BE2C (cell line): Measurements from ENCODE around the gene TMBIM6.

Experiments used
- DNase-seq: peaks from one replicate; pipeline ENCODE4 v3.0.0-alpha.2; 2020
- H3K27me3 ChIP-seq: fragments of 250-450 bp; sonication (Bioruptor Pico); 2 replicates; pipeline ENCODE4 v1.5.1; 2020; ENCODE audit warnings: mild to moderate bottlenecking
- H3K36me3 ChIP-seq: fragments of 250-450 bp; sonication (Bioruptor Pico); 2 replicates; pipeline ENCODE4 v1.5.1; 2020; ENCODE audit warnings: mild to moderate bottlenecking
- H3K4me1 ChIP-seq: fragments of 250-450 bp; sonication (Bioruptor Pico); 2 replicates; pipeline ENCODE4 v1.5.1; 2020
- H3K4me3 ChIP-seq: 2 replicates; pipeline ENCODE4 v1.5.1; 2011; ENCODE audit warnings: low read depth, low read length
- H3K9me3 ChIP-seq: fragments of 250-450 bp; sonication (Bioruptor Pico); 2 replicates; pipeline ENCODE4 v1.5.1; 2020
- CTCF ChIP-seq: IDR thresholded peaks from 2 replicates; pipeline ENCODE4 v1.5.1; 2012; ENCODE audit warnings: mild to moderate bottlenecking, low read depth, low read length

The TMBIM6 gene

GRCh38 chr12:49798248-49798647, 56.9 kb downstream of the TMBIM6 start:
- H3K9me3 ChIP-seq: no peaks in the 10 kb centered on the region
- H3K4me1 ChIP-seq: no peaks in the 10 kb centered on the region
- no peak overlapping the region for H3K4me3 ChIP-seq
- DNase-seq: no peak
- H3K27me3 ChIP-seq: no peaks in the 10 kb centered on the region
- peaks cover 28% of the 10 kb centered on the region for H3K36me3 ChIP-seq
- TF ChIP-seq CTCF: no peak

DNA sequence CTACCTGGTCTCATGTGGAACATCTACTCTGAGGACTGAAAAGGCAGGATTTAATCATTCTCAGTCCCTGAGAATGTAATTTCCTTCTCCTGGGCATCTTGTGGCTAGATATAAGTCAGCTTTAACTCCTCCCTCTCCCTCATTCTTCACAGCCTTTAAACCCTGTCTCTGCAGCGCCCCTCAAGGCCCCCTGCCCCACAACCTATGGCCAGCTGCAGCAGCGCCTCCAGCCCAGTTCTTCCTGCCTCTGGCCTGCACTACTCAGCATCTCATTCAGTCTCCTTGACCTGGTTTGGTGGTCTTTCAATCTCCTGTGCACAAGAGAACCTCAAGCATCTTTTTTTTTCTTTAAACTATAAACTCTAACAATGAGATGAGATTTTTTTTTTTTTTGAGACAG, 57.6 kb downstream of the TMBIM6 start:
- TF ChIP-seq CTCF: no peak
- no peaks in the 10 kb centered on the region for H3K4me1 ChIP-seq
- H3K27me3 ChIP-seq: no peaks in the 10 kb centered on the region
- no peaks in the 10 kb centered on the region for H3K9me3 ChIP-seq
- H3K4me3 ChIP-seq: no peak overlapping the region
- no peak for DNase-seq
- H3K36me3 ChIP-seq: peaks cover 28% of the 10 kb centered on the region

DNA sequence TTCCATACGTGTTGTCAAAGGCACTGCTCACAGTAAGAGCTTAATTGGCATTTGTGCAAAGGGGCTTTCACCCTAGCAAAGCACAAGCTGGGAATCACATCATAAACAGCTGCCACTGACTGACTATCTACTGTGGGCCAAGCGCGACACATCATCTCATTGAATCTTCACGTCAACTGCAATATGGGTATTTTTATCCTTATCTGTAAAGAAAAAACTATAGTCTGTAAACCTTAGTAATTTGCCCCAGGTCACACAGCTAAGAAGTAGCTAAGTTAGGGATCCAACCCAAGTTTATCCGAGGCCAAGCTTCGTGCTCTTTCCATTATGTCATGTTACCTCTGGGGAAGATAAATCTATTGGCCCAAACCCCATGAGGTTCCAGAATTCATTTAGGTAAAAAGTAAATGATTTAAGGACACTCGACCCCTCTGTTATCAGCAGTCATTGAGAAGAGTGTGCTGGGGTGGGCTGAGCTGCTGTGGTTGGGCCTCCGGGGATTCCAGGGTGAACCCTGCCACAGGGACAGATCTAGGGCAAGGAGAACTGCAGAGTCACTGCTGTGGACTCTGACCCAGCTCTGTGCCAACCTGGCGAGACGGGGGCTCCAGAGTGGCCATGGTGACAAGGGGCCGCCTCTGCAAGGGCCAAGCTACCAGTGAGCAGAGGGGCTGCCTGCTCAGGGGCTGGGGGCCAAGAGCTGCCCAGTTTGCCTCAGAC, 59.2 kb downstream of the TMBIM6 start:
- no peaks in the 10 kb centered on the region for H3K4me1 ChIP-seq
- no peak overlapping the region for H3K4me3 ChIP-seq
- no peak for DNase-seq
- H3K9me3 ChIP-seq: no peaks in the 10 kb centered on the region
- no peaks in the 10 kb centered on the region for H3K27me3 ChIP-seq
- no peak for TF ChIP-seq CTCF
- peaks cover 35% of the 10 kb centered on the region for H3K36me3 ChIP-seq

DNA sequence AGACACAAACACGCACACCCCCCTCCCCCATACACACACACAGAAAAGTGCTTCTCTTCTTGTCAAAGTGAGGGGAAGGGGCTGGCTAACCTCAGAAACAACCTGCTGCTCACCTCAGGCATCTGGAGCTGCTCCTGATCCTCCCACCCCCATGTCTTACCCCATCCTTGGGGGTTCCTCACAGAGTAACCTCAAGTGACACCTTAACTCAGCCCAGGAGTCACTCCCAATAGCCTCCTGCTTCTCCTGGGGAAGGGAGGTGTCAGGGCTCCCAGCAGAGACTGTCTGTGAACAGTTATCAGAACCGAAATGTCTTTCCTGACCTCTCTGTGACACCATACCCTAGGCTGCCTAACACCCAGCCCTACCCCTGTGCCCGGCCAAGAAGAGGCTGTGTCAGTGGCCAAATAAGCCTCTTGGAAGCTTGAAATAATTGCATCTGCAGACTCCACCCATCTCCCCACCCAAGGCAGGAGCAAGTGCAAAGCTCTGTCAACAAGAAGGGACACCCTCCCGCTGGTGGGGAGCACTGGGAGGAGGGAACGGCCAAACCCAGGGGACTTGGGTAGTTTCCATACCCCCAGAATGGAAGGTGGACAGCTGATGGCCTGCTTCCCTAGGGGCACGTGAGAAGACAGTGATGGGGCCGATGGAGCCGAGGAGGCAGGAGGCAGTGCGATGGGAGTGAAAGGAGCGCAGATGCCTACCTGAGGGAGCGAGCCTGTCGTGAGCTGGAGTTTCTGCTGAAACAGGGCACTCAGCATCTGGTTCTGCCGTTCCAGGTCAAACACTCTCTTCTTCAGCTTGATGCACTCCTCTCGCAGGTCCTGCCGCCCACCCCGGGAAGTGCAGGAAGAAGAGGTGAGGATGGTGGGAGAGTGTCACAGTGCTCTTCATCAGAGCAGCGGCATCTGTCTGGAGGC, 60.0 kb downstream of the TMBIM6 start:
- Histone ChIP-seq H3K27me3 (no peaks in the 10 kb centered on the region), H3K36me3 (peaks cover 34% of the 10 kb centered on the region), H3K4me1 (no peaks in the 10 kb centered on the region), H3K4me3 (no peak overlapping the region), H3K9me3 (no peaks in the 10 kb centered on the region)
- DNase-seq: no peak
- no peak for TF ChIP-seq CTCF

- no peaks in the 10 kb centered on the region for H3K4me1 ChIP-seq
- H3K9me3 ChIP-seq: no peaks in the 10 kb centered on the region
- H3K4me3 ChIP-seq: no peak overlapping the region
- H3K27me3 ChIP-seq: no peaks in the 10 kb centered on the region
- no peak for DNase-seq
- no peak for TF ChIP-seq CTCF
- H3K36me3 ChIP-seq: peaks cover 24% of the 10 kb centered on the region
Measured at GRCh38 chr12:49803693-49804450, 62.5 kb downstream of the TMBIM6 start.
